Measurements from ENCODE around the gene BORCS6. TPM values are rescaled to one million over a fixed set of nuclear protein-coding genes. Genes with fewer than 3 reads are reported as not detected.

BORCS6 gene
- total and polyA plus RNA-seq, 2 of the 13 experiments (the other 11 are each of a cell fraction or from before 2014, with no cell fraction given) = 2.0 to 5.1 TPM

- peak; percentile 14; the same call in 1 of the 2 replicates for TF ChIP-seq ARID5B (CRISPR knock-in tag; IDR thresholded peaks at IDR 0.05)
- TF ChIP-seq MIXL1 (CRISPR knock-in tag; IDR thresholded peaks at IDR 0.05) = peak; percentile 65; the same call in 1 of the 2 replicates
- TF ChIP-seq, protein P1, sequence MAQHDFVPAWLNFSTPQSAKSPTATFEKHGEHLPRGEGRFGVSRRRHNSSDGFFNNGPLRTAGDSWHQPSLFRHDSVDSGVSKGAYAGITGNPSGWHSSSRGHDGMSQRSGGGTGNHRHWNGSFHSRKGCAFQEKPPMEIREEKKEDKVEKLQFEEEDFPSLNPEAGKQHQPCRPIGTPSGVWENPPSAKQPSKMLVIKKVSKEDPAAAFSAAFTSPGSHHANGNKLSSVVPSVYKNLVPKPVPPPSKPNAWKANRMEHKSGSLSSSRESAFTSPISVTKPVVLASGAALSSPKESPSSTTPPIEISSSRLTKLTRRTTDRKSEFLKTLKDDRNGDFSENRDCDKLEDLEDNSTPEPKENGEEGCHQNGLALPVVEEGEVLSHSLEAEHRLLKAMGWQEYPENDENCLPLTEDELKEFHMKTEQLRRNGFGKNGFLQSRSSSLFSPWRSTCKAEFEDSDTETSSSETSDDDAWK (CRISPR knock-in tag; IDR thresholded peaks at IDR 0.05) = no peak
- no peak for TF ChIP-seq NR2F1 (CRISPR knock-in tag; IDR thresholded peaks at IDR 0.05)
- TF ChIP-seq, protein P2, sequence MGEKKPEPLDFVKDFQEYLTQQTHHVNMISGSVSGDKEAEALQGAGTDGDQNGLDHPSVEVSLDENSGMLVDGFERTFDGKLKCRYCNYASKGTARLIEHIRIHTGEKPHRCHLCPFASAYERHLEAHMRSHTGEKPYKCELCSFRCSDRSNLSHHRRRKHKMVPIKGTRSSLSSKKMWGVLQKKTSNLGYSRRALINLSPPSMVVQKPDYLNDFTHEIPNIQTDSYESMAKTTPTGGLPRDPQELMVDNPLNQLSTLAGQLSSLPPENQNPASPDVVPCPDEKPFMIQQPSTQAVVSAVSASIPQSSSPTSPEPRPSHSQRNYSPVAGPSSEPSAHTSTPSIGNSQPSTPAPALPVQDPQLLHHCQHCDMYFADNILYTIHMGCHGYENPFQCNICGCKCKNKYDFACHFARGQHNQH (CRISPR knock-in tag; IDR thresholded peaks at IDR 0.05) = peak; percentile 36; the same call in 1 of the 2 replicates
- TF ChIP-seq, protein P3, sequence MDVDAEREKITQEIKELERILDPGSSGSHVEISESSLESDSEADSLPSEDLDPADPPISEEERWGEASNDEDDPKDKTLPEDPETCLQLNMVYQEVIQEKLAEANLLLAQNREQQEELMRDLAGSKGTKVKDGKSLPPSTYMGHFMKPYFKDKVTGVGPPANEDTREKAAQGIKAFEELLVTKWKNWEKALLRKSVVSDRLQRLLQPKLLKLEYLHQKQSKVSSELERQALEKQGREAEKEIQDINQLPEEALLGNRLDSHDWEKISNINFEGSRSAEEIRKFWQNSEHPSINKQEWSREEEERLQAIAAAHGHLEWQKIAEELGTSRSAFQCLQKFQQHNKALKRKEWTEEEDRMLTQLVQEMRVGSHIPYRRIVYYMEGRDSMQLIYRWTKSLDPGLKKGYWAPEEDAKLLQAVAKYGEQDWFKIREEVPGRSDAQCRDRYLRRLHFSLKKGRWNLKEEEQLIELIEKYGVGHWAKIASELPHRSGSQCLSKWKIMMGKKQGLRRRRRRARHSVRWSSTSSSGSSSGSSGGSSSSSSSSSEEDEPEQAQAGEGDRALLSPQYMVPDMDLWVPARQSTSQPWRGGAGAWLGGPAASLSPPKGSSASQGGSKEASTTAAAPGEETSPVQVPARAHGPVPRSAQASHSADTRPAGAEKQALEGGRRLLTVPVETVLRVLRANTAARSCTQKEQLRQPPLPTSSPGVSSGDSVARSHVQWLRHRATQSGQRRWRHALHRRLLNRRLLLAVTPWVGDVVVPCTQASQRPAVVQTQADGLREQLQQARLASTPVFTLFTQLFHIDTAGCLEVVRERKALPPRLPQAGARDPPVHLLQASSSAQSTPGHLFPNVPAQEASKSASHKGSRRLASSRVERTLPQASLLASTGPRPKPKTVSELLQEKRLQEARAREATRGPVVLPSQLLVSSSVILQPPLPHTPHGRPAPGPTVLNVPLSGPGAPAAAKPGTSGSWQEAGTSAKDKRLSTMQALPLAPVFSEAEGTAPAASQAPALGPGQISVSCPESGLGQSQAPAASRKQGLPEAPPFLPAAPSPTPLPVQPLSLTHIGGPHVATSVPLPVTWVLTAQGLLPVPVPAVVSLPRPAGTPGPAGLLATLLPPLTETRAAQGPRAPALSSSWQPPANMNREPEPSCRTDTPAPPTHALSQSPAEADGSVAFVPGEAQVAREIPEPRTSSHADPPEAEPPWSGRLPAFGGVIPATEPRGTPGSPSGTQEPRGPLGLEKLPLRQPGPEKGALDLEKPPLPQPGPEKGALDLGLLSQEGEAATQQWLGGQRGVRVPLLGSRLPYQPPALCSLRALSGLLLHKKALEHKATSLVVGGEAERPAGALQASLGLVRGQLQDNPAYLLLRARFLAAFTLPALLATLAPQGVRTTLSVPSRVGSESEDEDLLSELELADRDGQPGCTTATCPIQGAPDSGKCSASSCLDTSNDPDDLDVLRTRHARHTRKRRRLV (CRISPR knock-in tag; IDR thresholded peaks at IDR 0.05) = peak; percentile 86; the same call in 1 of the 2 replicates
- TF ChIP-seq CHCHD3 (CRISPR knock-in tag; IDR thresholded peaks at IDR 0.05) = no peak
- TF ChIP-seq SNAPC2 (CRISPR knock-in tag; IDR thresholded peaks at IDR 0.05) = no peak; the same call in 1 of the 2 replicates
- TF ChIP-seq CCAR2 (optimal IDR thresholded peaks at IDR 0.05; ENCODE audit: low read depth, low read length) = peak; percentile 3
- TF ChIP-seq RBAK (CRISPR knock-in tag; IDR thresholded peaks at IDR 0.05) = 0 out of 2 replicates have a peak, but pooled peaks have one; percentile 32
- 0 out of 2 replicates have a peak, but pooled peaks have one; percentile 11 for TF ChIP-seq ZNF577 (CRISPR knock-in tag; IDR thresholded peaks at IDR 0.05; ENCODE audit: borderline replicate concordance, low read depth)
- TF ChIP-seq NR2C2 (CRISPR knock-in tag; IDR thresholded peaks at IDR 0.05; ENCODE audit: borderline replicate concordance) = no peak
- no peak for TF ChIP-seq GATA4 (IDR thresholded peaks at IDR 0.05; ENCODE audit: borderline replicate concordance, low read depth)
- TF ChIP-seq ADNP (CRISPR knock-in tag; IDR thresholded peaks at IDR 0.05) = no peak
- TF ChIP-seq EHMT2 (IDR thresholded peaks at IDR 0.05; ENCODE audit: borderline replicate concordance, low read depth, low read length) = no peak
- peak; percentile 4; the same call in 1 of the 2 replicates for TF ChIP-seq KLF6 (CRISPR knock-in tag; IDR thresholded peaks at IDR 0.05)
These were observed 3.0 kb downstream of the BORCS6 start (continued) for GRCh38 chr17:8186787-8187516.

All from HepG2 (cell line).